ENCODE results near the gene TMEM94. TPM values are rescaled to one million over a fixed set of nuclear protein-coding genes. Genes with fewer than 3 reads are reported as not detected.

The TMEM94 gene
- total and polyA plus RNA-seq, 2 of the 8 experiments (the other 6 are each of a cell fraction or from before 2014, with no cell fraction given) = 54.8 to 69.9 TPM

- WGBS, 2 experiments (ENCODE audit: extremely low coverage in 1 of 2, insufficient coverage in 1 of 2, insufficient read length in 1 of 2, insufficient replicate concordance in 2 of 2, low coverage in 1 of 2, low lambda C conversion rate in 2 of 2, missing lambda C conversion rate in 1 of 2) = 70% methylated on average over 4 of the region's 4 CpGs; no CpG with 5 or more reads in 1 of the 2 experiments
- H2AFZ ChIP-seq (ENCODE audit: low read length) = no peak overlapping the region
- H2BK5ac ChIP-seq (ENCODE audit: low read depth, low read length) = no peak overlapping the region
- H4K5ac ChIP-seq (ENCODE audit: insufficient read length, low read depth, low read length) = no peak overlapping the region
- peaks cover 4% of the 10 kb centered on the region; the same call in 1 of the 2 replicates for H3K79me1 ChIP-seq (ENCODE audit: low read depth, low read length)
- H3K4me2 ChIP-seq (ENCODE audit: insufficient read depth in 1 of 2, low read depth in 2 of 2, low read length in 2 of 2) = no peak overlapping the region
- no peaks in the 10 kb centered on the region for H3K27me3 ChIP-seq (replicated peaks in 1 of 4; ENCODE audit: control insufficient read depth in 3 of 4, extremely low read depth in 1 of 4, insufficient read depth in 3 of 4, low read length in 3 of 4)
- no peak overlapping the region for H3K23ac ChIP-seq (ENCODE audit: insufficient read length)
- H3K4me3 ChIP-seq (ENCODE audit: extremely low read depth in 1 of 4, insufficient read depth in 2 of 4, low read depth in 3 of 4, low read length in 4 of 4) = no peak overlapping the region
- no peak overlapping the region for H3K14ac ChIP-seq (ENCODE audit: insufficient read length)
- H3K36me3 ChIP-seq (ENCODE audit: control insufficient read depth in 2 of 4, insufficient read depth in 4 of 4, low read length in 3 of 4) = peaks cover 0 to 10% (median 6%) of the 10 kb centered on the region in 4 experiments; a peak in 5 of 8 replicates
- DNase-seq (ENCODE audit: low read depth in 1 of 2, low spot score in 2 of 2) (no peak), FAIRE-seq (no peak)
- POLR2A ChIA-PET (ENCODE audit: partially characterized antibody) = interaction anchor here (0.6 to 1.2 kb wide), 3 partner anchors 10 to 1024 kb away, joined by 3 read pairs; no protein-coding TSS in a partner anchor
- H4K20me1 ChIP-seq (replicated peaks in 1 of 2; ENCODE audit: control insufficient read depth in 1 of 2, insufficient read depth in 2 of 2, low read length in 2 of 2) = peaks cover 0 to 2% of the 10 kb centered on the region in 2 experiments
- H3K9ac ChIP-seq (replicated peaks in 1 of 4; ENCODE audit: extremely low read depth in 1 of 4, low read depth in 3 of 4, low read length in 3 of 4) = no peak overlapping the region
- no peak overlapping the region for H2BK15ac ChIP-seq (ENCODE audit: low read length)
- H2BK12ac ChIP-seq (ENCODE audit: low read depth, low read length) = no peak overlapping the region
- no peak overlapping the region for H4K8ac ChIP-seq (ENCODE audit: extremely low read depth, insufficient read depth, low read length)
- H3K18ac ChIP-seq (ENCODE audit: extremely low read depth, low read length) = no peak overlapping the region
- CTCF ChIA-PET (ENCODE audit: partially characterized antibody) = interaction anchor here (0.6 to 2.1 kb wide), 2 partner anchors 31 to 240 kb away, joined by 4 to 6 read pairs; no protein-coding TSS in a partner anchor
- no peaks in the 10 kb centered on the region for H3K79me2 ChIP-seq (ENCODE audit: control insufficient read depth in 1 of 2, insufficient read depth in 2 of 2, low read length in 2 of 2)
- H4K91ac ChIP-seq (replicated peaks; ENCODE audit: insufficient read length, low read length) = no peak overlapping the region
- H2BK20ac ChIP-seq (ENCODE audit: low read length) = no peak overlapping the region
- no peaks in the 10 kb centered on the region for H3K23me2 ChIP-seq (ENCODE audit: low read depth, low read length)
- no peaks in the 10 kb centered on the region for H3K4me1 ChIP-seq (replicated peaks in 1 of 4; ENCODE audit: control insufficient read depth in 3 of 4, insufficient read depth in 4 of 4, low read length in 3 of 4)
- TF ChIP-seq SIX5 (IDR thresholded peaks at IDR 0.05; ENCODE audit: low read depth, low read length) = no peak
- TF ChIP-seq POLR2A (IDR thresholded peaks at IDR 0.05; ENCODE audit: control extremely low read depth in 1 of 2, low read depth in 2 of 2, low read length in 2 of 2) = no peak
- TF ChIP-seq JUN (IDR thresholded peaks at IDR 0.05; ENCODE audit: low read depth, low read length) = no peak
- TF ChIP-seq HDAC6 (IDR thresholded peaks at IDR 0.05; ENCODE audit: low read depth, low read length) = no peak
- no peak for TF ChIP-seq GABPA (IDR thresholded peaks at IDR 0.05; ENCODE audit: borderline replicate concordance, insufficient read depth, low read length)
- no peak for TF ChIP-seq CREB1 (IDR thresholded peaks at IDR 0.05)
- no peak for TF ChIP-seq SIN3A (conservative IDR thresholded peaks at IDR 0.05 in 1 of 2, IDR thresholded peaks at IDR 0.05 in 1 of 2; ENCODE audit: low read depth in 1 of 2, low read length in 2 of 2)
- TF ChIP-seq RAD21 (IDR thresholded peaks at IDR 0.05 in 1 of 2, conservative IDR thresholded peaks at IDR 0.05 in 1 of 2; ENCODE audit: low read depth in 2 of 2, low read length in 2 of 2) = no peak
- no peak for TF ChIP-seq YY1 (IDR thresholded peaks at IDR 0.05; ENCODE audit: low read depth, low read length)
- TF ChIP-seq SRF (IDR thresholded peaks at IDR 0.05; ENCODE audit: low read depth, low read length) = no peak
- no peak for TF ChIP-seq SP4 (IDR thresholded peaks at IDR 0.05; ENCODE audit: low read length)
- no peak for TF ChIP-seq SUZ12 (IDR thresholded peaks at IDR 0.05; ENCODE audit: low read length)
- no peak for TF ChIP-seq EGR1 (IDR thresholded peaks at IDR 0.05; ENCODE audit: borderline replicate concordance, low read depth, low read length)
- no peak for TF ChIP-seq ASH2L (IDR thresholded peaks at IDR 0.05; ENCODE audit: low read length)
- TF ChIP-seq CHD1 (IDR thresholded peaks at IDR 0.05; ENCODE audit: low read depth, low read length) = no peak
- no peak for TF ChIP-seq BACH1 (IDR thresholded peaks at IDR 0.05; ENCODE audit: low read length)
- H2AK5ac ChIP-seq (ENCODE audit: low read depth, low read length) = no peak overlapping the region
- no peaks in the 10 kb centered on the region for H3K9me3 ChIP-seq (ENCODE audit: insufficient read depth in 2 of 2, low read depth in 1 of 2, low read length in 1 of 2)
- no peak overlapping the region for H3K4ac ChIP-seq (replicated peaks; ENCODE audit: insufficient read length, low read depth, low read length)
- no peak overlapping the region for H3K27ac ChIP-seq (ENCODE audit: low read depth, low read length)
- no peak overlapping the region for H2BK120ac ChIP-seq (replicated peaks; ENCODE audit: low read depth, low read length)
- H3K56ac ChIP-seq (replicated peaks; ENCODE audit: insufficient read length, low read depth, low read length) = no peak overlapping the region
Measured at GRCh38 chr17:75472119-75472518, 15.7 kb downstream of the TMEM94 start.

Measured in H1 (cell line).